Measurements from ENCODE around the gene IL36RN.

DNA sequence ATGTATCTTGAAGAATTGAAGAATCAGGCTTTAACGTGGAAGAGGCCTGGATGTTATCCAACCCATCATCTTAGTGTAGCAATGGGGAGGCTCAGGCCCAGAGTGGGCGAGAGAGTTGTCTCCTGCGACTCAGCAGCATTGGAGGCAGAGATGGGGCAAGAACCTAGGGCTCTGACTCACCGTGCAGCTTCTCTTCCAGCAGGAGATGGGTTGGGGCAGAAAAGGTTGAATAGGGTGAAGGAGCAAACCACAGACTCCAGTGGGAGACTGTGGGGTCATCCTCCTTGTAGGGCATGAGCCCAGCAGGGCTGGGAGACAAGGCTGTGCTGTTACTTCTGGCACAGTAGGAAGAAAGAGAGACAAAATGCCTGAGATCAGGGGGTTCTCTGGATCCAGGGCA is 1.4 kb downstream of the IL36RN start:
- no peak for TF ChIP-seq POLR2A (IDR thresholded peaks at IDR 0.05)
- no peak for TF ChIP-seq CTCF (IDR thresholded peaks at IDR 0.05)
- no peak for TF ChIP-seq EP300 (IDR thresholded peaks at IDR 0.05)

All from ovary (tissue), 3 donors.